ENCODE data around the gene OLFML3. TPM values are rescaled to one million over a fixed set of nuclear protein-coding genes. Genes with fewer than 3 reads are reported as not detected.

Gene OLFML3
- total and polyA plus RNA-seq, 2 donors (not counting 3 experiments of a cell fraction or from before 2014, with no cell fraction given): 3.4 to 3.9 TPM

- Histone ChIP-seq H3K4me2 (ENCODE audit: insufficient read depth, low read length) (no peak overlapping the region), H3K9me1 (replicated peaks; ENCODE audit: control insufficient read depth, extremely low read depth, insufficient read depth, low read length) (no peaks in the 10 kb centered on the region), H4K20me1 (replicated peaks; ENCODE audit: control insufficient read depth, extremely low read depth, insufficient read depth, low read length) (no peaks in the 10 kb centered on the region), H3K4me1 (ENCODE audit: control insufficient read depth, extremely low read depth, insufficient read depth, low read length) (peaks cover 23% of the 10 kb centered on the region), H3K27me3 (ENCODE audit: control insufficient read depth in 2 of 2, insufficient read depth in 2 of 2, low read length in 2 of 2) (no peaks in the 10 kb centered on the region), H2AFZ (ENCODE audit: low read depth, low read length) (no peak overlapping the region), H3K4me3 (replicated peaks in 1 of 3; ENCODE audit: insufficient read depth in 1 of 3, low read depth in 1 of 3, low read length in 3 of 3) (no peak overlapping the region), H3K36me3 (ENCODE audit: control insufficient read depth in 2 of 2, extremely low read depth in 1 of 2, insufficient read depth in 2 of 2, low read length in 2 of 2) (peaks cover 23 to 41% of the 10 kb centered on the region in 2 experiments), H3K9ac (replicated peaks; ENCODE audit: extremely low read depth, insufficient read depth, low read length) (no peak overlapping the region), H3K27ac (ENCODE audit: insufficient read depth, low read depth, low read length) (no peak overlapping the region), H3K79me2 (ENCODE audit: control insufficient read depth, insufficient read depth, low read length) (no peaks in the 10 kb centered on the region), H3K9me3 (replicated peaks; ENCODE audit: control insufficient read depth, insufficient read depth, low read length) (no peaks in the 10 kb centered on the region)
- no peak for TF ChIP-seq JUN (IDR thresholded peaks at IDR 0.05; ENCODE audit: borderline replicate concordance, insufficient read depth, insufficient read length, low read depth)
- no peak for TF ChIP-seq EZH2 (IDR thresholded peaks at IDR 0.05; ENCODE audit: borderline replicate concordance, low read depth, low read length, severe bottlenecking)
- no peak for TF ChIP-seq POLR2AphosphoS5 (IDR thresholded peaks at IDR 0.05; ENCODE audit: insufficient read depth, low read depth, low read length)
- no peak for TF ChIP-seq MAX (IDR thresholded peaks at IDR 0.05; ENCODE audit: insufficient read depth, insufficient read length)
- no peak for TF ChIP-seq MYC (IDR thresholded peaks at IDR 0.05; ENCODE audit: low read depth, low read length)
- TF ChIP-seq POLR2A (IDR thresholded peaks at IDR 0.05; ENCODE audit: low read depth, low read length): no peak
- TF ChIP-seq GATA2 (IDR thresholded peaks at IDR 0.05; ENCODE audit: insufficient read depth, insufficient read length, low read depth, low read length): no peak
- TF ChIP-seq FOS (IDR thresholded peaks at IDR 0.05; ENCODE audit: borderline replicate concordance, insufficient read depth, low read length): no peak
- no peak for TF ChIP-seq CTCF (IDR thresholded peaks at IDR 0.05; ENCODE audit: extremely low read depth in 1 of 2, insufficient read depth in 1 of 2, low read depth in 1 of 2, low read length in 2 of 2)
- ChIA-PET POLR2A (no interaction called here), CTCF (no interaction called here)
- BruUV-seq (replicated peaks): no TSS peak
- FAIRE-seq (no peak), DNase-seq (ENCODE audit: low read depth, low spot score) (no peak)
- dilution Hi-C loops (cut with MboI; ENCODE audit: extremely low pct_ligation_motif_present, low sequenced_read_pairs) (no loop called here), intact Hi-C loops (cut with micrococcal nuclease) (loop anchor here (10.0 kb wide), 2 partner anchors 182 to 612 kb away; partner anchors contain the start of genes BCAS2 and SYT6)
These were observed 6.3 kb upstream of the OLFML3 start for GRCh38 chr1:113972954-113973353.
